Measurements from ENCODE around the gene NRXN3. TPM values are rescaled to one million over a fixed set of nuclear protein-coding genes. Genes with fewer than 3 reads are reported as not detected.

Gene NRXN3
- total and polyA plus RNA-seq, 2 donors (not counting 1 experiment from before 2014, with no cell fraction given) = 0.83 to 34.6 TPM

GRCh38 chr14:79057333-79057732, 887.2 kb downstream of the NRXN3 start:
- Histone ChIP-seq H3K9ac (ENCODE audit: insufficient read depth, low read length) (no peak overlapping the region), H3K36me3 (ENCODE audit: control insufficient read depth, insufficient read depth, low read length) (no peaks in the 10 kb centered on the region), H3K4me2 (ENCODE audit: extremely low read depth, insufficient read depth, low read length) (no peak overlapping the region), H3K9me3 (ENCODE audit: control insufficient read depth, insufficient read depth, low read depth, low read length) (no peaks in the 10 kb centered on the region), H4K20me1 (ENCODE audit: control insufficient read depth, extremely low read depth, insufficient read depth, low read length) (no peaks in the 10 kb centered on the region), H3K4me1 (ENCODE audit: control insufficient read depth, extremely low read depth, insufficient read depth, low read length) (peaks cover 2% of the 10 kb centered on the region), H3K27ac (ENCODE audit: insufficient read depth, low read length) (no peak overlapping the region), H3K27me3 (ENCODE audit: control insufficient read depth, insufficient read depth, low read length) (no peaks in the 10 kb centered on the region), H3K4me3 (replicated peaks in 1 of 4; ENCODE audit: control extremely low read depth in 1 of 4, insufficient read depth in 1 of 4, low read depth in 3 of 4, low read length in 4 of 4) (no peak overlapping the region), H3K79me2 (ENCODE audit: control insufficient read depth, insufficient read depth, low read length) (no peaks in the 10 kb centered on the region), H2AFZ (ENCODE audit: low read length) (no peak overlapping the region)
- TF ChIP-seq EZH2 (IDR thresholded peaks at IDR 0.05; ENCODE audit: low read length, missing control alignments) = no peak
- TF ChIP-seq, protein P1, sequence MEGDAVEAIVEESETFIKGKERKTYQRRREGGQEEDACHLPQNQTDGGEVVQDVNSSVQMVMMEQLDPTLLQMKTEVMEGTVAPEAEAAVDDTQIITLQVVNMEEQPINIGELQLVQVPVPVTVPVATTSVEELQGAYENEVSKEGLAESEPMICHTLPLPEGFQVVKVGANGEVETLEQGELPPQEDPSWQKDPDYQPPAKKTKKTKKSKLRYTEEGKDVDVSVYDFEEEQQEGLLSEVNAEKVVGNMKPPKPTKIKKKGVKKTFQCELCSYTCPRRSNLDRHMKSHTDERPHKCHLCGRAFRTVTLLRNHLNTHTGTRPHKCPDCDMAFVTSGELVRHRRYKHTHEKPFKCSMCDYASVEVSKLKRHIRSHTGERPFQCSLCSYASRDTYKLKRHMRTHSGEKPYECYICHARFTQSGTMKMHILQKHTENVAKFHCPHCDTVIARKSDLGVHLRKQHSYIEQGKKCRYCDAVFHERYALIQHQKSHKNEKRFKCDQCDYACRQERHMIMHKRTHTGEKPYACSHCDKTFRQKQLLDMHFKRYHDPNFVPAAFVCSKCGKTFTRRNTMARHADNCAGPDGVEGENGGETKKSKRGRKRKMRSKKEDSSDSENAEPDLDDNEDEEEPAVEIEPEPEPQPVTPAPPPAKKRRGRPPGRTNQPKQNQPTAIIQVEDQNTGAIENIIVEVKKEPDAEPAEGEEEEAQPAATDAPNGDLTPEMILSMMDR (conservative IDR thresholded peaks at IDR 0.05 in 1 of 2, IDR thresholded peaks at IDR 0.05 in 1 of 2; ENCODE audit: low read depth in 1 of 2, low read length in 2 of 2) = no peak
- DNase-seq (ENCODE audit: low read depth in 2 of 2) = peak; percentile 14 to 42

GRCh38 chr14:79062226-79062625, 892.1 kb downstream of the NRXN3 start:
- Histone ChIP-seq H3K4me2 (ENCODE audit: extremely low read depth, insufficient read depth, low read length) (no peak overlapping the region), H3K27me3 (ENCODE audit: control insufficient read depth, insufficient read depth, low read length) (no peaks in the 10 kb centered on the region), H3K4me3 (replicated peaks in 1 of 4; ENCODE audit: control extremely low read depth in 1 of 4, insufficient read depth in 1 of 4, low read depth in 3 of 4, low read length in 4 of 4) (no peak overlapping the region), H3K36me3 (ENCODE audit: control insufficient read depth, insufficient read depth, low read length) (no peaks in the 10 kb centered on the region), H3K27ac (ENCODE audit: insufficient read depth, low read length) (no peak overlapping the region), H3K9me3 (ENCODE audit: control insufficient read depth, insufficient read depth, low read depth, low read length) (no peaks in the 10 kb centered on the region), H3K9ac (ENCODE audit: insufficient read depth, low read length) (no peak overlapping the region), H3K4me1 (ENCODE audit: control insufficient read depth, extremely low read depth, insufficient read depth, low read length) (peaks cover 2% of the 10 kb centered on the region), H3K79me2 (ENCODE audit: control insufficient read depth, insufficient read depth, low read length) (no peaks in the 10 kb centered on the region), H2AFZ (ENCODE audit: low read length) (no peak overlapping the region), H4K20me1 (ENCODE audit: control insufficient read depth, extremely low read depth, insufficient read depth, low read length) (no peaks in the 10 kb centered on the region)
- DNase-seq (ENCODE audit: low read depth in 2 of 2) = no peak
- no peak for TF ChIP-seq EZH2 (IDR thresholded peaks at IDR 0.05; ENCODE audit: low read length, missing control alignments)
- TF ChIP-seq, protein P1 (conservative IDR thresholded peaks at IDR 0.05 in 1 of 2, IDR thresholded peaks at IDR 0.05 in 1 of 2; ENCODE audit: low read depth in 1 of 2, low read length in 2 of 2) = no peak

GRCh38 chr14:79064214-79064613, 894.0 kb downstream of the NRXN3 start:
- Histone ChIP-seq H3K4me2 (ENCODE audit: extremely low read depth, insufficient read depth, low read length) (no peak overlapping the region), H3K27ac (ENCODE audit: insufficient read depth, low read length) (no peak overlapping the region), H2AFZ (ENCODE audit: low read length) (no peak overlapping the region), H3K79me2 (ENCODE audit: control insufficient read depth, insufficient read depth, low read length) (no peaks in the 10 kb centered on the region), H3K9ac (ENCODE audit: insufficient read depth, low read length) (no peak overlapping the region), H3K4me3 (replicated peaks in 1 of 4; ENCODE audit: control extremely low read depth in 1 of 4, insufficient read depth in 1 of 4, low read depth in 3 of 4, low read length in 4 of 4) (no peak overlapping the region), H3K9me3 (ENCODE audit: control insufficient read depth, insufficient read depth, low read depth, low read length) (no peaks in the 10 kb centered on the region), H3K4me1 (ENCODE audit: control insufficient read depth, extremely low read depth, insufficient read depth, low read length) (no peaks in the 10 kb centered on the region), H3K36me3 (ENCODE audit: control insufficient read depth, insufficient read depth, low read length) (no peaks in the 10 kb centered on the region), H3K27me3 (ENCODE audit: control insufficient read depth, insufficient read depth, low read length) (no peaks in the 10 kb centered on the region), H4K20me1 (ENCODE audit: control insufficient read depth, extremely low read depth, insufficient read depth, low read length) (no peaks in the 10 kb centered on the region)
- no peak for DNase-seq (ENCODE audit: low read depth in 2 of 2)
- TF ChIP-seq, protein P1 (conservative IDR thresholded peaks at IDR 0.05 in 1 of 2, IDR thresholded peaks at IDR 0.05 in 1 of 2; ENCODE audit: low read depth in 1 of 2, low read length in 2 of 2) = no peak
- no peak for TF ChIP-seq EZH2 (IDR thresholded peaks at IDR 0.05; ENCODE audit: low read length, missing control alignments)

Data from fibroblast of lung (primary cell).